Memory B cell (primary cell): ENCODE measurements around the gene GPHN.

ENCODE experiments used
- ATAC-seq: fragments of 150-1000 bp; cut with Tn5 transposase; 2 replicates; pipeline ENCODE4 v1.10.0; 2021; ENCODE audit warnings: low read depth, mild to moderate bottlenecking, moderate library complexity
- DNase-seq, 2 donors: peaks; one replicate each; pipeline ENCODE4 v3.0.0; 2022; ENCODE audit warnings: low spot score in 2 of 2
- H3K27ac Mint-ChIP-seq: one replicate; pipeline ENCODE4 v1.8.0; 2022; ENCODE audit warnings: mild to moderate bottlenecking, moderate library complexity, mixed read lengths
- H3K27me3 Mint-ChIP-seq: one replicate; pipeline ENCODE4 v1.8.0; 2022; ENCODE audit warnings: mixed read lengths
- H3K36me3 Mint-ChIP-seq: one replicate; pipeline ENCODE4 v1.8.0; 2022; ENCODE audit warnings: mild to moderate bottlenecking, mixed read lengths
- H3K4me1 Mint-ChIP-seq: one replicate; pipeline ENCODE4 v1.8.0; 2022; ENCODE audit warnings: mixed read lengths
- H3K4me3 Mint-ChIP-seq: one replicate; pipeline ENCODE4 v1.8.0; 2022; ENCODE audit warnings: mild to moderate bottlenecking, moderate library complexity, mixed read lengths
- H3K9me3 Mint-ChIP-seq: one replicate; pipeline ENCODE4 v1.8.0; 2022; ENCODE audit warnings: mixed read lengths

The GPHN gene

DNA sequence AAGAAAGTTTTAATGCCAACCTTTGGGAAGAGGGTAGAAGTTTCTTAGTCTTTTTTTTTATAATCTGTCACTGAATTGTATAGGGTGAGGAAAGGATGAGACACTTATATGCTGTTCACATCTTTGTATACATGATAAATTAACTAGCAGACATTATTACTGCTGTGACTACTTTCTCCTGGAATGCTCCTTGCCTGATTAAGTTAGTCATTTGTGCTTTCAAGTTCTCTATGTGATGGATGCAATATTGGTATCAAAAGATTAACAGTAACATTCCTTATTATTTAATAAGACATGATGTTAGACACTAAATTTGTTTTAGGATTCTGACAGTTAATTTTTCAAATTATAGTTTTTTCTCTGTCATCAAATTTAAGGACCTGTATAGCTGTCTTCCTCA lies 457.9 kb downstream of the GPHN start:
- H3K36me3 Mint-ChIP-seq = peaks cover 28% of the 10 kb centered on the region
- no peak overlapping the region for H3K4me3 Mint-ChIP-seq
- no peak overlapping the region for H3K27ac Mint-ChIP-seq
- H3K9me3 Mint-ChIP-seq = peaks cover 5% of the 10 kb centered on the region
- H3K27me3 Mint-ChIP-seq = no peaks in the 10 kb centered on the region
- DNase-seq (no peak), ATAC-seq (no peak)
- H3K4me1 Mint-ChIP-seq = no peaks in the 10 kb centered on the region

DNA sequence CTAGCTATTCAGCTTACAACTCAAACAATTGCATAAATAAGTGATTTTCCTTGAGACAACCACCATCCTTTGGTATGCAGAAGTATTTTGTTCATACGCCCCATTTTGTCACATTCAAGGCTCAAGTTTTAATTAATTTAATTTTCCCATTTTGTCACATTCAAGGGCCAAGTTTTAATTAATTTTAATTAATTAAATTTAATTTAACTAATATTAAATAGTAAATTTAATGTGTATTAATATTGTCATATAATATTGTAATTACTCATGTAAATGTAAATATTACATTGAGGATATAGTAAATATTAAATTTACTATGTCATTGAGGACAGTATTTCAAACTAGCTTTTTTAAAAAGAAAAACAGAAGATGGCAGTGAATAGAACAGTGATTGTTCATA lies 464.5 kb downstream of the GPHN start:
- Mint-ChIP-seq H3K27ac (no peak overlapping the region), H3K4me3 (no peak overlapping the region), H3K27me3 (no peaks in the 10 kb centered on the region), H3K4me1 (no peaks in the 10 kb centered on the region), H3K36me3 (peaks cover 5% of the 10 kb centered on the region), H3K9me3 (no peaks in the 10 kb centered on the region)
- DNase-seq = no peak
- ATAC-seq = no peak

DNA sequence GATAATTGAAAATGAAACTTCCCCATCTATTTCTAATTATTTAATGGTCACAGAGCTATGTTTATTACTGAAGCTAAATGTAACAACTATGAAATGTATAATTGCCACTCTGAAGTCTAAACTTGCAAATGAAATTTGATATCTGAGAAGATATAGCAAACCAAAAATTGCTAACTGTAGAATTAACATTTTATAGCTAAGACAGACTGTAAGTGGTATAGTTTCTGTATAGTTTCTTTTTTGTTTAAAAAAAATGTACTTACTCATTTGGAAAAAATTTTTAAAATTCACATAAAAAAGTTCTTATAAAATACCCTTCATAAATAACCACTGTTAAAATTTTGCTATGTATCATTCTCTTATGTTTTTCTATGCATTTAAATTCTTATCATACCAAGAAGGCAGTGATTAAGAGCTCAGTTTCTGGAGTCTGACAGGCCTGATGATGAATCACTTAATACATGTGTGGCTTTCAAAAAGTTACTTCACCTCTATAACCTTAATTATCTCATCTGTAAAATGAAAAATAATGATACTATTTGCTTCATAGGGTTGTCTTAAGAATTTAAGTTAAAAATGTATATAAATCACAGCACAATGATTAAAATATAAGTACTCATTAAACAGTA lies 466.6 kb downstream of the GPHN start:
- no peaks in the 10 kb centered on the region for H3K4me1 Mint-ChIP-seq
- no peaks in the 10 kb centered on the region for H3K27me3 Mint-ChIP-seq
- no peaks in the 10 kb centered on the region for H3K9me3 Mint-ChIP-seq
- no peak overlapping the region for H3K4me3 Mint-ChIP-seq
- H3K36me3 Mint-ChIP-seq = peaks cover 2% of the 10 kb centered on the region
- ATAC-seq (no peak), DNase-seq (no peak)
- H3K27ac Mint-ChIP-seq = no peak overlapping the region

DNA sequence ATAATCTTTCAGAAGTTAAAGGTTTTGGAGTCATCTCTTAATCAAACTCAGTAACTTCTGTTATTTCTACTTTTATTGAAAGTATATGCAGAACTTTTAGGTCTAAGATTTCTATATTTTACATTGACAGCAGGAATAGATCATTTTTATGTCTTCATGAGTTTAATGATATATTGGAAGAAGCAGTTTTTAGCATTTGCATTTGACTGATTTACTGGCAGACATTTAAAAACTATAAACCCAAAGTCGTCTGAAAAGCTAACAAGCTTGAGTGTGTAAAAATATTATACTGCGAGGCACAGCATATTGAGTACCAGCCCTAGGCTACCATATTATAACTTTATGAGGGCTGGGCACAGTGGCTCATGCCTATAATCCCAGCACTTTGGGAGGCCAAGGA lies 467.3 kb downstream of the GPHN start:
- Mint-ChIP-seq H3K27ac (no peak overlapping the region), H3K4me1 (no peaks in the 10 kb centered on the region), H3K36me3 (peaks cover 2% of the 10 kb centered on the region), H3K4me3 (no peak overlapping the region), H3K27me3 (no peaks in the 10 kb centered on the region), H3K9me3 (no peaks in the 10 kb centered on the region)
- no peak for DNase-seq
- no peak for ATAC-seq

DNA sequence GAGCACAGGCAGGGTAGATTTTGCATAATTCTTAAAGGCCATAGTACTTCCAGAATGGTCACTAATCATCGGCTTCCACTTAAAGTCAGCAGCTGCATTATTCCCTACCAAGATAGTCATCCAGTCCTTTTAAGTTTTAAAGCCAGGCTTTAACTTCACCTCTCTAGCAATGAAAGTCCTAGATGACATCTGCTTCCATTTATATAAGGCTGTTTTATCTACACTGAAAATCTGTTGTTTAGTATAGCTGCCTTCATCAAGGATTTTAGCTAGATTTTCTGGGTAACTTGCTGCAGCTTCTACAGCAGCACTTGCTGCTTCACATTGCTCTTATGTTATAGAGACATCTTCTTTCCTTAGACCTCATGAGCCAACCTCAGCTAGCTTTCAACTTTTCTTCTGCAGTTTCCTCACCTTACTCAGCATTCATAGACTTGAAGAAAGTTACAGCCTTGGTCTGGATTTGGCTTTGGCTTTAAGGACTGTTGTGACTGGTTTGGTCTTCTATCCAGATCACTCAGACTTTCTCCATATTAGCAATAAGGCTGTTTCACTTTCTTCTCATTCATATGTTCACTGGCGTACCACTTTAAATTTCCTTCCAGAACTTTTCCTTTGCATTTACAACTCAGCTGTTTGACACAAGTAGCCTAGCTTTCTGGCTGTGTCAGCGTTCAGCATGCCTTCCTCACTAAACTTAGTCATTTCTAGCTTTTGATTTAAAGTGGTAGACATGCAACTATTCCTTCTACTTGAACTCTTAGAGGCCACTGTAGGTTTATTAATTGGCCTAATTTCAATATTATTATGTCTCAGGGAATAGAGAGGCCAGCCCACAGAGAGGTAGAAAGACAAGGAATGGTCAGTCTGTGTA lies 471.4 kb downstream of the GPHN start:
- H3K27ac Mint-ChIP-seq = no peak overlapping the region
- H3K27me3 Mint-ChIP-seq = no peaks in the 10 kb centered on the region
- H3K4me1 Mint-ChIP-seq = no peaks in the 10 kb centered on the region
- no peak for DNase-seq
- ATAC-seq = no peak
- no peaks in the 10 kb centered on the region for H3K9me3 Mint-ChIP-seq
- no peaks in the 10 kb centered on the region for H3K36me3 Mint-ChIP-seq
- no peak overlapping the region for H3K4me3 Mint-ChIP-seq

DNA sequence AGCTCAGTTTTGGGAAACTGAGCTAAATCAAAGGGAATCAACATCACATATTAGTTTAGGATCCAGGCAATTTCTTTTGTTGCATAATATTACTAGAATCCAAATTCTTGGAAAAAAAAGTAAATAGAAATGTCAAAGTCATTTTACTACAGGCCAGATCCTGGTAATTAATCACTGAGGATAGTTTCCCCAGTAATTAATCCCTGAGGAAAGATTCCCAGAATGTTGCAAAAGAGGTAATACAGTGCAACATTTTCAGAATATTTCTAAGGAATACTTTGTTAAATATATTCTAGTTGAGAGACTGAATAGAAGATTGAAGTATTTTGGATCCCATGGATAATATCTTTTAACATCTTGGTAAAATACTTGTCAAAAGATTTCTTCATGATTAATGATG lies 474.3 kb downstream of the GPHN start:
- no peak for DNase-seq
- Mint-ChIP-seq H3K9me3 (no peaks in the 10 kb centered on the region), H3K4me1 (no peaks in the 10 kb centered on the region), H3K27me3 (no peaks in the 10 kb centered on the region), H3K27ac (no peak overlapping the region), H3K4me3 (no peak overlapping the region), H3K36me3 (peaks cover 5% of the 10 kb centered on the region)
- no peak for ATAC-seq

DNA sequence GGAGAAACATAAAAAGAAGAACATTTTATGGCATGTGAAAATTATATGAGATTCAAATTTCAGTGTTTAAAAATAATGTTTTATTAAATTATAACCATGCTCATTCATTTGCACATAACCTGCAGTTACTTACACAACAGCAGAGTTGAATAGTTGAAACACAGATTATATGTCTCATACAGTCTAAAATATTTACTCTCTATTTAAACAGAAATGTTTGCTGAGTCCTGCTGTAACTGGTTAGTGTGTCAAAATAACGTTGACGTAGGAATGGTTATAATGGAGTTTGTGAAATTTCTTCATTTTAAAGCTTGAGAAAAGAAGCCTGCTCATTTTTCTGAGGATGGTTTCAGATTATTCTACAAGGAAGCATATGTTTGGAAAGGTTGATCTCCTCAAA lies 484.8 kb downstream of the GPHN start:
- no peak overlapping the region for H3K4me3 Mint-ChIP-seq
- no peak overlapping the region for H3K27ac Mint-ChIP-seq
- H3K27me3 Mint-ChIP-seq = no peaks in the 10 kb centered on the region
- H3K4me1 Mint-ChIP-seq = no peaks in the 10 kb centered on the region
- ATAC-seq (no peak), DNase-seq (no peak)
- no peaks in the 10 kb centered on the region for H3K9me3 Mint-ChIP-seq
- peaks cover 4% of the 10 kb centered on the region for H3K36me3 Mint-ChIP-seq

DNA sequence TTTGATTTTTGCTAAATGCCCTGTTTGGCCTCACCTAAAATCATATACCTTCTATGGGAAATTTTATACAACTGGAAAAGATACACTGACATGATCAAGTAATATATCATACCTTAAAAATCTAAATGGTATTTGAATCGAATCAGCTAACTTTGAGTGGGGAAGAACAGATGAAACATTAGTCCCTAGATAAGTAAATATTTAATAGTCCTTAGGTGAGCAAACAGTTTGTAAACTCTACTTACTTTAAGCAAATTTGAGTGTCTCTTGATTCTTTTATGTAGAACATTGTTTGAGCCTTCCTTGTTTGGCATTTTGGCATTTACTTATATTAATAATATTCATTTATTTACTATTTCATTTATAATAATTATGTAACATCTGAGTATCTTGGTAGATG lies 485.6 kb downstream of the GPHN start:
- ATAC-seq (no peak), DNase-seq (no peak)
- Mint-ChIP-seq H3K27ac (no peak overlapping the region), H3K9me3 (no peaks in the 10 kb centered on the region), H3K27me3 (no peaks in the 10 kb centered on the region), H3K4me1 (no peaks in the 10 kb centered on the region), H3K4me3 (no peak overlapping the region), H3K36me3 (peaks cover 5% of the 10 kb centered on the region)

DNA sequence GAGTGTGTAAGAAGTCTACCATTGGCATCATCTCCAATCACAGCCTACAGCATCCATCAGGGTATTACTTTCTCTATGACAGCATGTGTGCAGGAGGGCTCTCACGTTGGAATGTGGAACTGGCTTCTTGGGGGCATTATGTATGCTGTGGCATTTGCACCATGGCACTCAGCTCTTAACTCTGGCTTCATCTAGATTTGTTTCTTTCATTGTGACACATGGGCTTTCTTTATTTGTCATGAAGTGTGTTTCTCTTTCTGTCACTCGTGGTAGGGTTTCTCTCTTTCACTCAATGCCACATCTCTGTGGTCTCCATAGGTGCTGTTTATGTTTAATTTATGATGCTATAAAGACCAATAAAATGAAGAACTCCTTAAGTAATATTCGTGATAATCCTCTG lies 490.1 kb downstream of the GPHN start:
- Mint-ChIP-seq H3K4me1 (no peaks in the 10 kb centered on the region), H3K4me3 (no peak overlapping the region), H3K9me3 (no peaks in the 10 kb centered on the region), H3K36me3 (peaks cover 5% of the 10 kb centered on the region), H3K27me3 (no peaks in the 10 kb centered on the region), H3K27ac (no peak overlapping the region)
- no peak for ATAC-seq
- no peak for DNase-seq

DNA sequence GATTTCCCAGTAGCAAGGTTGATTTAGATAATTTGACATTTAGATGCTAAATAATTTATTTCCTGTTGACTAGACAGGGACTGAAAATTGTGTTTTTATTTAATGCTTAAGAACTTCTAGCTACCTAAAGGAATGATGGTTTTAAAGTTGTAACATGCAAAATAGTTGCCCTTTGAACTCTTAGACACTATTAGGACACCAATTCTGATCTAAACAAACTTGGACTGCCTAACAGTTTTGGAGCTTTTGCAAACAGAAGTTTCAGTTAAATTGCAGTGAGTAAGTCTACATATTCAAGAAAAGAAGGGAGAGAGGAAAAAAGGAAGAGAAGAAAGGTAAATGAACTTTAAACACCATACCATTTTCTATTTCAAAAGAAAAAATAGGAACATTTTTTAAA lies 492.0 kb downstream of the GPHN start:
- ATAC-seq = no peak

DNA sequence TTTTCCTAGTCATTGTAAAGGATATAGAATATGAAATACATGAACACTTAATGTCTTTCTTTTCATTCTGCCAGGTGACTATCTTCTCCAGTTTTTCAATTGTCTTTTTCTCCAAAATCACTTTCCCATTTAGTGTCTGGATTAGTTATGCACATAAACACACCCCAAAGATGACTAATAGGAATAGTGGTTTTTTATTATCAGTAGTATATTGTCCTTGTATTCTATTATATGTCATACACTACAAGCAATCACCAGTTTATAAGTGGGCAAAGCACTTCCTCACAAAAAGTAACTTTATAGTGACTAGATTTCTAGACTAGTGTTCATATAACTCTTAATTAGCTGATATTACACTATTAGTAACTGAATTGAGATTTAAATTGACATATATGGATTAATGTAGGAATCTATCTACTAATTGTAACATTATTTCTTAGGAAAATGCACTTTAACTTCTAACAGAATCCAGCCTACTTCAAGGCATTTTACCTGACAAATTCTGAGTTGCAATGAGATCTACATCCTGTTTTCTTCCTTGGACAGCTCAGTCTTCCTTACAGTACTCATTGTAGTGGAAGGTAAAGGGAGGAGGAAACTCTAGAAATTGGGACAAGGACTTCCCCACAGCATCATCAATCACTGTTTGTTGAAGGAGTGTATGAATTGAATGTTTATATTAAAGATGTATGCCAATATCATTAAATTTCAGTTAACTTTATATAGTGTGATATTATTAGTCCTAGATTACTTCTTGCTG lies 495.2 kb downstream of the GPHN start:
- peaks cover 1% of the 10 kb centered on the region for H3K36me3 Mint-ChIP-seq
- H3K4me1 Mint-ChIP-seq = no peaks in the 10 kb centered on the region
- H3K4me3 Mint-ChIP-seq = no peak overlapping the region
- ATAC-seq (no peak), DNase-seq (no peak)
- no peaks in the 10 kb centered on the region for H3K27me3 Mint-ChIP-seq
- no peaks in the 10 kb centered on the region for H3K9me3 Mint-ChIP-seq
- H3K27ac Mint-ChIP-seq = no peak overlapping the region

More for the DNA sequence above, 492.0 kb downstream of the GPHN start:
- Mint-ChIP-seq H3K27me3 (no peaks in the 10 kb centered on the region), H3K4me3 (no peak overlapping the region), H3K9me3 (no peaks in the 10 kb centered on the region), H3K36me3 (peaks cover 2% of the 10 kb centered on the region), H3K27ac (no peak overlapping the region), H3K4me1 (no peaks in the 10 kb centered on the region)
- DNase-seq = no peak

DNA sequence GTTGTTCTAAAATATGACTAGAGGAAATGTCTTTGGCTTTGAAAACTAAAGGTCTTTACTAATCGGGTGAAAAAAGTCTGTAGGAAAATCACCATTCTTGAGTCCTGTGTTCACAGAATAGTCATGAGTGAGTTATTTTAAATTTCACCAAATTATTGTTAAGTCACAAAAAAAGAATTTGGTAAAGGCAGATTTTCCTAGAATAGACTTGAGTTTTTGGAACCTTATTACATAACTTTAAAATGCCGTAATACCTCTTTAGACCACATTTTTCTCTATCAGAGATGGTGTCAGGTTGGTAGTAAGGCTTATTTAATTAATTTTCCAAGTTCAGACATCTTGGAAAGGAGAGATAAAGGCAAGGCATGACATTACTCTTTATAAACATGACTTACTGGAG lies 496.6 kb downstream of the GPHN start:
- Mint-ChIP-seq H3K36me3 (peaks cover 2% of the 10 kb centered on the region), H3K27me3 (no peaks in the 10 kb centered on the region), H3K9me3 (no peaks in the 10 kb centered on the region), H3K4me3 (no peak overlapping the region), H3K27ac (no peak overlapping the region), H3K4me1 (no peaks in the 10 kb centered on the region)
- ATAC-seq (no peak), DNase-seq (no peak)

DNA sequence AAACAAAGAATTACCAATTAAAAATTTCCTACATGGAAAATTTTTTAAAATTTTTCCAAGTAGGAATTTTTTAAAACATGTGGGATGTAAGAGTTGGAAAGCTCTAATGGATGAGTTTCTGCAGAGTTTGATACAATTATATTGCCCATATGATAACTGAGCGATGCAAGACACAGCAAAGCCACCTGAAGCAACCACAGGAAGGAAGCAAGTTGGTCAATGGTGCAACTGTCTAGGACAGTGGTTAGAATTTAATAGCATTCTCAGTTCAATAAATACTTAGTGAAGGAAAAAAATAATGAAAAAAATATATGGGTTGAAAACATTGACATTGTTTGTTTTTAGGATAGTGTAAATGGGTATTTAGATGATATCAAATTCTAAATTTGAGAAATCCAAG lies 502.7 kb downstream of the GPHN start:
- H3K27me3 Mint-ChIP-seq = no peaks in the 10 kb centered on the region
- ATAC-seq = no peak
- H3K4me1 Mint-ChIP-seq = peaks cover 2% of the 10 kb centered on the region
- H3K27ac Mint-ChIP-seq = no peak overlapping the region
- peaks cover 4% of the 10 kb centered on the region for H3K36me3 Mint-ChIP-seq
- H3K9me3 Mint-ChIP-seq = no peaks in the 10 kb centered on the region
- no peak overlapping the region for H3K4me3 Mint-ChIP-seq
- no peak for DNase-seq

DNA sequence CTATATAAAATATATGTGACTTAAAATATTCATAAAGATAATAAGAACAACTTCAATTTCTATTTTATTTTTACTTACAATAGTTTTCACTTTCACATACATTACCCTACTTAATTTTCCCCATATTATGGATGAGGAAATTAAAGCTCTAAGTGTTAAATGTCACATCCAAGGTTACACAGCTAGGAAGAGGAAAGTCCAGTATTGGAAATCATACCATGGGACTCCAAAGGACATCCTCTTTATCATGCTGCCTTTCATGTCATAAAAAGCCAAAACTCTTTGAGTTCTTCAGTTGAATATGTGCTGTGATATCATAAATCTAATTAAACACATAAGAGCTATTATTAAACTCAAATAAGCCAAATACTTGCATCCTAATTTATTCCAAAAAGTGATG lies 508.9 kb downstream of the GPHN start:
- peaks cover 2% of the 10 kb centered on the region for H3K36me3 Mint-ChIP-seq
- no peaks in the 10 kb centered on the region for H3K9me3 Mint-ChIP-seq
- H3K4me3 Mint-ChIP-seq = no peak overlapping the region
- H3K27me3 Mint-ChIP-seq = no peaks in the 10 kb centered on the region
- no peak for DNase-seq
- no peak for ATAC-seq
- peaks cover 6% of the 10 kb centered on the region for H3K4me1 Mint-ChIP-seq
- H3K27ac Mint-ChIP-seq = no peak overlapping the region
